Kidney (tissue), 14 donors: ENCODE measurements around the gene FEV. TPM values are rescaled to one million over a fixed set of nuclear protein-coding genes. Genes with fewer than 3 reads are reported as not detected.

Source experiments
- DNase-seq, 5 donors: peaks; one replicate each; pipeline ENCODE4 v3.0.0-alpha.2; 2013 to 2020
- FAIRE-seq: peaks from 2 replicates; lab custom pipeline; 2012; peaks lifted over from hg19 to GRCh38; lab: Jason Lieb, UNC
- H3K27ac ChIP-seq, 2 donors: one replicate each; pipeline ENCODE4 v1.7.0; 2013; ENCODE audit warnings: low read depth in 2 of 2, low read length in 2 of 2, inconsistent platforms in 1 of 2
- H3K27me3 ChIP-seq: one replicate; pipeline ENCODE4 v1.7.1; 2013; ENCODE audit warnings: low read length, inconsistent platforms; ENCODE audit not compliant: control insufficient read depth, insufficient read depth
- H3K36me3 ChIP-seq, 3 donors: one replicate each; pipeline versions ENCODE4 v1.7.0 to v1.7.1; 2013; ENCODE audit warnings: low read length in 3 of 3, control low read depth in 1 of 3, inconsistent platforms in 1 of 3; ENCODE audit not compliant: insufficient read depth in 3 of 3, control insufficient read depth in 2 of 3
- H3K4me1 ChIP-seq, 3 donors: one replicate each; pipeline versions ENCODE4 v1.7.0 to v1.7.1; 2013; ENCODE audit warnings: low read length in 3 of 3, inconsistent platforms in 1 of 3, low read depth in 1 of 3; ENCODE audit not compliant: control insufficient read depth in 2 of 3, insufficient read depth in 2 of 3
- H3K4me3 ChIP-seq, 3 donors: one replicate each; pipeline versions ENCODE4 v1.7.0 to v1.8.1; 2013; ENCODE audit warnings: low read length in 3 of 3, control low read depth in 1 of 3, inconsistent platforms in 1 of 3
- H3K9ac ChIP-seq, 3 donors: one replicate each; pipeline versions ENCODE4 v1.7.0 to v1.7.1; 2013; ENCODE audit warnings: low read length in 3 of 3, control low read depth in 1 of 3, inconsistent platforms in 1 of 3
- H3K9me3 ChIP-seq, 3 donors: one replicate each; pipeline versions ENCODE4 v1.7.0 to v1.7.1; 2013; ENCODE audit warnings: low read length in 3 of 3, control low read depth in 1 of 3, inconsistent platforms in 1 of 3; ENCODE audit not compliant: control insufficient read depth in 2 of 3, insufficient read depth in 1 of 3
- CTCF ChIP-seq: IDR thresholded peaks from 3 replicates; pipeline ENCODE4 v1.5.1; 2012; ENCODE audit warnings: mild to moderate bottlenecking, moderate library complexity, borderline replicate concordance; ENCODE audit not compliant: insufficient read depth; ENCODE audit errors: extremely low read depth
- intact Hi-C: fragments of 100-400 bp; cut with DNase I; formaldehyde crosslinking; loops from one replicate; pipeline ENCODE4 v1.11.1; 2022
- polyA plus RNA-seq: library from polyadenylated mRNA; stranded (reverse); fragments of 350-450 nt; fragmentation: Illumina TruSeq; extraction: RNeasy Lipid Tissue Mini Kit (QIAGEN cat#74804); gene quantifications from one replicate; pipeline ENCODE4 v1.2.3, GENCODE V29; 2014; ENCODE audit warnings: low read depth, low replicate concordance; ENCODE audit not compliant: insufficient read depth
- total RNA-seq: library from RNA; stranded (reverse); fragmentation: NEBNext Ultra II Directional; extraction: Animal tissue kit (Norgen Biotek cat#: 25700); gene quantifications from one replicate; pipeline ENCODE4 v1.2.1, GENCODE V29; 2021
- donor health status: control.
- donor health status: control.
- donor health status: control.
- donor health status: control.
- donor health status: control.
- donor health status: DM: yes; HTN: yes; CAD: no.
- donor health status: Normal renal cell carcinoma (clear cell type).

Gene FEV
- total and polyA plus RNA-seq, 2 donors from 2014 or later, result not detected

- Histone ChIP-seq H3K9me3 (no peaks in the 10 kb centered on the region), H3K9ac (no peak overlapping the region), H3K4me1 (no peaks in the 10 kb centered on the region), H3K4me3 (no peak overlapping the region), H3K27ac (no peak overlapping the region), H3K27me3 (no peaks in the 10 kb centered on the region), H3K36me3 (no peaks in the 10 kb centered on the region)
- DNase-seq, result no peak
- FAIRE-seq, result no peak
- TF ChIP-seq CTCF, result no peak
- intact Hi-C loops, result no loop called here
Measured at GRCh38 chr2:219010873-219011272, 25.9 kb upstream of the FEV start.

DNA sequence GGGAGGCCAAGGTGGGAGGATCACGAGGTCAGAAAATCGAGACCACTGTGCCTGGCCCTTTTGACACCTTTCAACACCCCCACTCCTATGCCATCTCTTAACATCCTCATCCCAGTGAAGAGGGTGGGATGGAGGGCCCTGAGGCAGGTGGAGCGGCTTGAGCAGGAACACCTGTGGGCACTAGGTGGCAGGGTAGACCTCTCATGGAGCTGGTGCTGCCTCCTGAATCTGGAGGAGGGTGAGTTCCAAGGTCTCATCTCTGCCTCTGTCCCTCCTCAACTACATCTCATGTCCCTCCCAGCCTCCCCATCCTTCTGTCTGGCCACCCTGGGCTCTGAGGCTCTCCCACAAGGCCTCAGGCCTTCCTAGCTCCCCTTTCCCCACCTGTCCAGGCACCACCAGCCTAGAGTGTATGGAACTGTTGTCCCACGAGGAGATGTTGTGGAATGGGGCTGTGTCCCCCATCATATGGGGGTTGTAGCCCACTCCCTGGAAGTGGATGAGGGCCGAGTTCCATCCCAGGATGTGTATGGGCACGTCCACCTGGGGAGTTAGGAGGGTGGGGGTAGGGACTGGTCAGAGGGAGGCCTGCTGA, 25.3 kb upstream of the FEV start:
- Histone ChIP-seq H3K27ac (no peak overlapping the region), H3K4me3 (no peak overlapping the region), H3K27me3 (no peaks in the 10 kb centered on the region), H3K36me3 (no peaks in the 10 kb centered on the region), H3K9me3 (no peaks in the 10 kb centered on the region), H3K9ac (no peak overlapping the region), H3K4me1 (no peaks in the 10 kb centered on the region)
- DNase-seq, result peak in 2 of 5 donors; percentile 10 to 19
- intact Hi-C loops, result no loop called here
- peak; percentile 32 for TF ChIP-seq CTCF
- no peak for FAIRE-seq

GRCh38 chr2:219009294-219009693, 24.3 kb upstream of the FEV start:
- FAIRE-seq, result no peak

More at GRCh38 chr2:219009294-219009693, 24.3 kb upstream of the FEV start:
- Histone ChIP-seq H3K9ac (no peak overlapping the region), H3K9me3 (no peaks in the 10 kb centered on the region), H3K36me3 (no peaks in the 10 kb centered on the region), H3K27me3 (no peaks in the 10 kb centered on the region), H3K4me1 (no peaks in the 10 kb centered on the region), H3K27ac (no peak overlapping the region), H3K4me3 (no peak overlapping the region)
- DNase-seq, result no peak
- intact Hi-C loops, result no loop called here
- TF ChIP-seq CTCF, result no peak
